ENCODE results near the gene TMEM108. TPM values are rescaled to one million over a fixed set of nuclear protein-coding genes. Genes with fewer than 3 reads are reported as not detected.

TMEM108 gene
- polyA plus RNA-seq, 1 of the 3 experiments (the other 2 are of a cell fraction) = 8.6 TPM

DNA sequence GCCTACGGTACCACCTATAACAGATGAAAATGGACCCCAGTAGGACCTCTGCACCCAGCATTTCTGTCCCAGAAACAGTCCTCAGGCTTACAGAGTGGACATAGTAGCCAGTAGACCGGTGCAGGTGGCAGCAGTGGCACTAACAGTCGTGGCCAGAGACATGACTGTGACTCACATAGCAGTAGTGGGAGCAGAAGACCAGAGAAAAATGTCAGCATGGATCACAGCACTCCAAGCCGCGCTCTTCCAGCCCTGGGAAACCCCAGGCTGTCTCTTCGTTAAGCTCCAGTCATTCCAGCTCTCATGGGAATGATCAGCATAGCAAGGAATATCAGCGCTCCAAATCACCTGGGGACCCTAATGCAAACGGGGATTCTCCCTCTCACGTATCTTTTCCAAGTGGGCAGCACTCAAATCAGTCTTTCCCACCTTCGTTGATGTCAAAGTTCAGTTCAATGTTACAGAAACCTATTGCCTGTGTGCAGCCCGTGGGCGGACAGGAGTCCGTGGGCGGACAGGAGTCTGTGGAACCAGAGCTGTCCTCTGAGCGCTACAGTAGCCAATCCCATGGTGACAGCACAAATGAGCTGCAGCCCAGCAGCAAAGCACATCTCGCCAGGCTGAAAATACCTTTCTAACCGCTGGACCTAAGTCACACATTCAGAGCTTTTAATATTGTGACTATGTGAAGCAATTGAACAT, 372.2 kb downstream of the TMEM108 start (continued):
- no peak for TF ChIP-seq FOXJ3 (CRISPR knock-in tag; IDR thresholded peaks at IDR 0.05)
- no peak for TF ChIP-seq TAF1 (IDR thresholded peaks at IDR 0.05; ENCODE audit: borderline replicate concordance, low read depth, low read length)

- Histone ChIP-seq H3K9me3 (no peaks in the 10 kb centered on the region), H3K9ac (no peak overlapping the region), H3F3A (replicated peaks; ENCODE audit: insufficient read depth) (peaks cover 10% of the 10 kb centered on the region), H3K36me3 (replicated peaks in 1 of 2; ENCODE audit: control insufficient read depth in 1 of 2, insufficient read depth in 2 of 2, low read length in 1 of 2) (no peaks in the 10 kb centered on the region), H3K4me2 (no peak overlapping the region), H3K9me2 (no peaks in the 10 kb centered on the region), H2AFZ (ENCODE audit: low read depth) (no peak overlapping the region), H3K27me3 (ENCODE audit: insufficient read depth) (no peaks in the 10 kb centered on the region), H3K4me1 (ENCODE audit: control insufficient read depth in 1 of 2, insufficient read depth in 2 of 2, low read depth in 1 of 2, low read length in 1 of 2) (peaks cover 0 to 7% of the 10 kb centered on the region in 2 experiments; a peak in 2 of 4 replicates), H3K4me3 (ENCODE audit: low read depth in 2 of 2, low read length in 1 of 2) (no peak overlapping the region), H3K27ac (ENCODE audit: low read depth in 2 of 2, low read length in 1 of 2) (no peak overlapping the region), H3K79me2 (ENCODE audit: insufficient read depth) (no peaks in the 10 kb centered on the region), H4K20me1 (ENCODE audit: insufficient read depth) (no peaks in the 10 kb centered on the region)
- no peak for DNase-seq
- WGBS (ENCODE audit: low lambda C conversion rate) = 87% methylated on average over 21 of the region's 26 CpGs
- ChIA-PET POLR2A (no interaction called here), CTCF (interaction anchor here (1.9 to 2.8 kb wide), 3 partner anchors 10 to 681 kb away, joined by 5 to 10 read pairs (median 8); no protein-coding TSS in a partner anchor)
- no peak for TF ChIP-seq GABPA (IDR thresholded peaks at IDR 0.05; ENCODE audit: low read depth)
- no peak for TF ChIP-seq TAF1 (IDR thresholded peaks at IDR 0.05; ENCODE audit: borderline replicate concordance, low read depth, low read length)
- TF ChIP-seq TCF12 (IDR thresholded peaks at IDR 0.05) = no peak
- TF ChIP-seq MEF2A (IDR thresholded peaks at IDR 0.05; ENCODE audit: borderline replicate concordance, low read depth) = no peak
- TF ChIP-seq GATA2 (CRISPR knock-in tag; IDR thresholded peaks at IDR 0.05) = no peak
- TF ChIP-seq ELF1 (IDR thresholded peaks at IDR 0.05) = no peak
Observed at GRCh38 chr3:133412183-133413132, 374.3 kb downstream of the TMEM108 start.

DNA sequence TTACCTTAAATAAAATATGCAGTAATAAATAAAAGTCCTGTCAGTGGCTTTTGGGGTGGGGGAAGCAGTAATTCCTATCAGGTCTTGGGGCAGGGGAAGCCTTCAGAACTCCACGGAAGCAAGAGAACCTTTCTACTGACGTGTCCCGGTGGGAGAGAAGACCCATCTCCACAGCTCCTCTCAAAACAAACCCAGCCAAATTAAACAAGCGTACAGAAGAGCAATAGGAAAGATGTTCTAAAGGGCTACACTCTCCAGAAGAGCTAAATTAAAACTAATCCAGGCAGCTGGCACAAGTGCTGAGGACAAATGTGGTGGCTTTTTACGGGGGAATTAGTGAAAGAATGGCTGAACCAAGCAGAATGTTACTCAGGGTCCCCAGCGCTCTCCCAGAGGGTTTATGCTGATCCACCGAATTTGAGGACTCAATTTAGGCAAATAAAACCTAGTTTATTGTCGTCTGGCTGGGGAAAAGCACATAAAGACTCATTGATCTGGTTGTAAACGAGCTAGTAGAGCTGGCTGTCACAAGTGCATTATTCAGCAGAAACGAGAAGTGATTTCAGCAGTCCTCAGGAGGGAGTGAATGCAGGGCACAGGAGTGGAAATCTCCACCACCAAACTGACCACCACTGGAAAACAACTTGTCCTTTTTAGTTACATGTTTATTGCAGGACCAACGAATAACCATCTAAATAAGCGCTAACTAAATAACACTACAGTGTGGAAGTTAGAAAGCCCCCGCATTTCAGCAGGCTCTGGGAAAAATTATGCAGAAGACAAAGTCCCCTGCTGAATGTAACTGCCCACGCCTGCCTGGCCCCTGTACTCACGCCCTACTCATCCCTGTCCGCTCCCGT, 375.2 kb downstream of the TMEM108 start:
- 67% methylated on average over 17 of the region's 17 CpGs for WGBS (ENCODE audit: low lambda C conversion rate)
- Histone ChIP-seq H3K4me1 (ENCODE audit: control insufficient read depth in 1 of 2, insufficient read depth in 2 of 2, low read depth in 1 of 2, low read length in 1 of 2) (peaks cover 0 to 4% of the 10 kb centered on the region in 2 experiments; a peak in 2 of 4 replicates), H3K27me3 (ENCODE audit: insufficient read depth) (no peaks in the 10 kb centered on the region), H3K4me2 (no peak overlapping the region), H3K36me3 (replicated peaks in 1 of 2; ENCODE audit: control insufficient read depth in 1 of 2, insufficient read depth in 2 of 2, low read length in 1 of 2) (no peaks in the 10 kb centered on the region), H3K27ac (ENCODE audit: low read depth in 2 of 2, low read length in 1 of 2) (no peak overlapping the region), H3K79me2 (ENCODE audit: insufficient read depth) (no peaks in the 10 kb centered on the region), H2AFZ (ENCODE audit: low read depth) (no peak overlapping the region), H3F3A (replicated peaks; ENCODE audit: insufficient read depth) (peaks cover 10% of the 10 kb centered on the region), H3K9ac (no peak overlapping the region), H3K4me3 (ENCODE audit: low read depth in 2 of 2, low read length in 1 of 2) (no peak overlapping the region; a peak in 1 of 4 replicates), H3K9me3 (no peaks in the 10 kb centered on the region), H4K20me1 (ENCODE audit: insufficient read depth) (no peaks in the 10 kb centered on the region), H3K9me2 (no peaks in the 10 kb centered on the region)
- POLR2A ChIA-PET = no interaction called here
- no peak for DNase-seq
- CTCF ChIA-PET = interaction anchor here (1.0 to 2.0 kb wide), 3 partner anchors 9 to 682 kb away, joined by 4 to 8 read pairs (median 5); no protein-coding TSS in a partner anchor
- TF ChIP-seq GATA2 (CRISPR knock-in tag; IDR thresholded peaks at IDR 0.05) (no peak), JUND (IDR thresholded peaks at IDR 0.05) (no peak), TCF12 (IDR thresholded peaks at IDR 0.05) (no peak), CHD2 (IDR thresholded peaks at IDR 0.05; ENCODE audit: low read length, partially characterized antibody) (no peak), RCOR1 (IDR thresholded peaks at IDR 0.05; ENCODE audit: low read length) (no peak), MEF2A (IDR thresholded peaks at IDR 0.05; ENCODE audit: borderline replicate concordance, low read depth) (no peak), EZH2phosphoT487 (IDR thresholded peaks at IDR 0.05; ENCODE audit: borderline replicate concordance, low read depth) (no peak), GABPA (IDR thresholded peaks at IDR 0.05; ENCODE audit: low read depth) (no peak), TEAD4 (IDR thresholded peaks at IDR 0.05; ENCODE audit: borderline replicate concordance, insufficient read depth) (no peak), ELF1 (IDR thresholded peaks at IDR 0.05) (no peak), RXRA (IDR thresholded peaks at IDR 0.05; ENCODE audit: borderline replicate concordance, low read depth) (no peak), FOXM1 (IDR thresholded peaks at IDR 0.05; ENCODE audit: low read depth) (no peak), EP300 (IDR thresholded peaks at IDR 0.05; ENCODE audit: borderline replicate concordance in 1 of 2, low read depth in 1 of 2, low read length in 1 of 2) (no peak)
- TF ChIP-seq, protein P1, sequence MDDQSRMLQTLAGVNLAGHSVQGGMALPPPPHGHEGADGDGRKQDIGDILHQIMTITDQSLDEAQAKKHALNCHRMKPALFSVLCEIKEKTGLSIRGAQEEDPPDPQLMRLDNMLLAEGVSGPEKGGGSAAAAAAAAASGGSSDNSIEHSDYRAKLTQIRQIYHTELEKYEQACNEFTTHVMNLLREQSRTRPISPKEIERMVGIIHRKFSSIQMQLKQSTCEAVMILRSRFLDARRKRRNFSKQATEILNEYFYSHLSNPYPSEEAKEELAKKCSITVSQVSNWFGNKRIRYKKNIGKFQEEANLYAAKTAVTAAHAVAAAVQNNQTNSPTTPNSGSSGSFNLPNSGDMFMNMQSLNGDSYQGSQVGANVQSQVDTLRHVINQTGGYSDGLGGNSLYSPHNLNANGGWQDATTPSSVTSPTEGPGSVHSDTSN (IDR thresholded peaks at IDR 0.05) = no peak
- TF ChIP-seq, protein P2, sequence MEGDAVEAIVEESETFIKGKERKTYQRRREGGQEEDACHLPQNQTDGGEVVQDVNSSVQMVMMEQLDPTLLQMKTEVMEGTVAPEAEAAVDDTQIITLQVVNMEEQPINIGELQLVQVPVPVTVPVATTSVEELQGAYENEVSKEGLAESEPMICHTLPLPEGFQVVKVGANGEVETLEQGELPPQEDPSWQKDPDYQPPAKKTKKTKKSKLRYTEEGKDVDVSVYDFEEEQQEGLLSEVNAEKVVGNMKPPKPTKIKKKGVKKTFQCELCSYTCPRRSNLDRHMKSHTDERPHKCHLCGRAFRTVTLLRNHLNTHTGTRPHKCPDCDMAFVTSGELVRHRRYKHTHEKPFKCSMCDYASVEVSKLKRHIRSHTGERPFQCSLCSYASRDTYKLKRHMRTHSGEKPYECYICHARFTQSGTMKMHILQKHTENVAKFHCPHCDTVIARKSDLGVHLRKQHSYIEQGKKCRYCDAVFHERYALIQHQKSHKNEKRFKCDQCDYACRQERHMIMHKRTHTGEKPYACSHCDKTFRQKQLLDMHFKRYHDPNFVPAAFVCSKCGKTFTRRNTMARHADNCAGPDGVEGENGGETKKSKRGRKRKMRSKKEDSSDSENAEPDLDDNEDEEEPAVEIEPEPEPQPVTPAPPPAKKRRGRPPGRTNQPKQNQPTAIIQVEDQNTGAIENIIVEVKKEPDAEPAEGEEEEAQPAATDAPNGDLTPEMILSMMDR (IDR thresholded peaks at IDR 0.05) = no peak

All from SK-N-SH (cell line).